Neural crest cell (in vitro differentiated cells): ENCODE measurements around the gene MTCL1. TPM values are rescaled to one million over a fixed set of nuclear protein-coding genes. Genes with fewer than 3 reads are reported as not detected.

Experiments
- DNase-seq: peaks from one replicate; pipeline ENCODE4 v3.0.0; 2021; ENCODE audit warnings: low read depth, mixed read lengths, low spot score
- H3K27ac Mint-ChIP-seq: one replicate; pipeline ENCODE4 v1.8.0; 2021; ENCODE audit warnings: mild to moderate bottlenecking, mixed read lengths; ENCODE audit not compliant: unreplicated experiment
- H3K27me3 Mint-ChIP-seq: 2 replicates; pipeline ENCODE4 v1.8.0; 2021; ENCODE audit warnings: low read depth, mild to moderate bottlenecking, mixed read lengths
- H3K36me3 Mint-ChIP-seq: 2 replicates; pipeline ENCODE4 v1.8.0; 2021; ENCODE audit warnings: low read depth, mild to moderate bottlenecking, mixed read lengths
- H3K4me1 Mint-ChIP-seq: 2 replicates; pipeline ENCODE4 v1.8.0; 2021; ENCODE audit warnings: mixed read lengths
- H3K4me3 Mint-ChIP-seq: one replicate; pipeline ENCODE4 v1.8.0; 2021; ENCODE audit warnings: mild to moderate bottlenecking, mixed read lengths
- H3K9me3 Mint-ChIP-seq: 2 replicates; pipeline ENCODE4 v1.8.0; 2021; ENCODE audit warnings: mixed read lengths
- total RNA-seq: library from RNA; stranded (reverse); gene quantifications from 2 replicates; pipeline ENCODE4 v1.2.1, GENCODE V29; 2021
- TF ChIP-seq, protein P1 (sequence below): fragments of 200-600 bp; sonication (generic); conservative IDR thresholded peaks from 2 replicates; pipeline ENCODE4 v1.5.0; 2021; ENCODE audit warnings: antibody characterized with exemption, mild to moderate bottlenecking

Gene MTCL1
- total RNA-seq, 1 donor from 2014 or later: 17.8 TPM

DNA sequence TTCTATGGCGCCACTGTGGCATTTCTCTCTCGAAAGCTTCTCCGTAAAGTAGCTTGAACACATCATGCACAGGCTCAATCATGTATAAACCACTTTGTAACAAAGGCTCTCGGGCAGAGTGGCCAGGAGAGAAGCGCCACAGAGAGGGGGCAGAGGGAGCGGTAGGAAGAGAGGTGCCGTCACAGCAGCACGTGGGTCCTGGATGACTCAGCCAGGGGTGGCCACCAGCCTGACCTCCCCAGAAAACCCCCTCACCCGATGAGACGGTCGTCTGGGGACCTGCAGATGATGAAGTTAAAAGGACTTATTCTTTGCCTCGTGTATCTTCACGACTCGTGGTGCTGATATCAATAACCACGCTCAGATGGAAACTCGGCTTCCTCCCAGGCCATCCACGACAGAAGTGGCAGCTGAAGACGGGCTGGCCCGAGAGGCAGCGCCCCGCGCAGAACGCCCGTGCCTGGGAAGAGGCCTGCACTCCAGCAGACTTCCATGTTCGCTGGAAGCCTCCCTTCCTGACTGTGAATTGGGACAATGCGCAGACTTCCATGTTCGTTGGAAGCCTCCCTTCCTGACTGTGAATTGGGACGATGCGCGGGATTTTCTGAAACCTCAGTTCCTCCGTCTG is 46.4 kb upstream of the MTCL1 start:
- no peak for DNase-seq
- TF ChIP-seq, protein P1, sequence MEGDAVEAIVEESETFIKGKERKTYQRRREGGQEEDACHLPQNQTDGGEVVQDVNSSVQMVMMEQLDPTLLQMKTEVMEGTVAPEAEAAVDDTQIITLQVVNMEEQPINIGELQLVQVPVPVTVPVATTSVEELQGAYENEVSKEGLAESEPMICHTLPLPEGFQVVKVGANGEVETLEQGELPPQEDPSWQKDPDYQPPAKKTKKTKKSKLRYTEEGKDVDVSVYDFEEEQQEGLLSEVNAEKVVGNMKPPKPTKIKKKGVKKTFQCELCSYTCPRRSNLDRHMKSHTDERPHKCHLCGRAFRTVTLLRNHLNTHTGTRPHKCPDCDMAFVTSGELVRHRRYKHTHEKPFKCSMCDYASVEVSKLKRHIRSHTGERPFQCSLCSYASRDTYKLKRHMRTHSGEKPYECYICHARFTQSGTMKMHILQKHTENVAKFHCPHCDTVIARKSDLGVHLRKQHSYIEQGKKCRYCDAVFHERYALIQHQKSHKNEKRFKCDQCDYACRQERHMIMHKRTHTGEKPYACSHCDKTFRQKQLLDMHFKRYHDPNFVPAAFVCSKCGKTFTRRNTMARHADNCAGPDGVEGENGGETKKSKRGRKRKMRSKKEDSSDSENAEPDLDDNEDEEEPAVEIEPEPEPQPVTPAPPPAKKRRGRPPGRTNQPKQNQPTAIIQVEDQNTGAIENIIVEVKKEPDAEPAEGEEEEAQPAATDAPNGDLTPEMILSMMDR: no peak
- Mint-ChIP-seq H3K4me1 (peaks cover 46% of the 10 kb centered on the region), H3K9me3 (no peaks in the 10 kb centered on the region), H3K36me3 (no peaks in the 10 kb centered on the region), H3K4me3 (no peak overlapping the region), H3K27ac (peak overlapping the region; percentile 3), H3K27me3 (peaks cover 16% of the 10 kb centered on the region)

DNA sequence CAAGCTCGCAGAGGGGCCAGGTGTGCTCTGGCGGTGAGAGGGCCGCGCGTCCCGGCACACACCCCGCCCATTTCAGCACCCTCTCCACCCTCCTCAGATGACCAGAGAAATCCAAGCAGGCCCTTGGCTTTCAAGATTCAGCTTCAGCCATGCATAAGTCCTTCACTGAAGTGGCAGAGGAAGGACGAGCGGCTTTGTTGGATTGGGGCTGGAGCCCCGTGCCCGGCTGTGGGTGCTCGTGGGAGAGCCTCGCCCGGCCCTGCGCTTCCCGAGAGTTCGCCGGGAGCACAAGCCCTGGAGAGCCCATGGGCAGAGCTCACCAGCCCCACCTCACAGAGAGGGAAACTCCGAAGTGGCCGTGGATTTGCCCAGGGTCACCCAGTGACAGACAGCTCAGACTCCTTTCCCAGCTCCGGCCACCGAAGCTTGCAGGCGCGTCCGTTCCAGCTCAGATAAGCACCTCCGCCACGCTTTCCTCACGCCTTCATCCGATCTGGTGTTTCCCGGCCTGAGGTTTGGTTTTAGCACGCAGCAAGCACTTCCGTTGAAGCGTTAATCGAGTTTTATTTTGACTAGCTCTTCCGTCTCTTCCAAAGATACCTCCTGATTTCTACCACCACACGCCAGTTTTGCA is 45.6 kb upstream of the MTCL1 start:
- DNase-seq: no peak
- Mint-ChIP-seq H3K4me3 (no peak overlapping the region), H3K36me3 (no peaks in the 10 kb centered on the region), H3K9me3 (no peaks in the 10 kb centered on the region), H3K27ac (no peak overlapping the region), H3K27me3 (peaks cover 11% of the 10 kb centered on the region), H3K4me1 (peaks cover 46% of the 10 kb centered on the region)
- TF ChIP-seq, protein P1: no peak

DNA sequence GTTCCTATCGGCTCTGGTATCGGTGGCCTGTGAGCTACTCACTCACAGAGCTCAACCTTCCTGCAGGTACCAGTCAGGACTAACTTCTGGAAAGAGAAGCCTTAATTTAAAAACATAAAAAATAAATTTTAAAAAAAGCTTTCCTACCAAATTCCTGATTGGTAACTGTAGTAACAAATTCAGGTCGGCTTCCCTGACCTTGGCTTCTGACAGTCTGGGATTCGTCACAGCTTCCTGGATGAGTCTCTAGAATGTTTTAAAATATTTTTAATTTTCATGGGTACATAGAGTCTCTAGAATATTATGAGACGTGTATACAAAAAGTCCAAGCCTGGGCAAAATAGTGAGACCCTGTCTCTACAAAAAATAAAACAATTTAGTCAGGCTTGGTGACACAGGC is 45.0 kb upstream of the MTCL1 start:
- no peak overlapping the region for H3K27ac Mint-ChIP-seq
- no peaks in the 10 kb centered on the region for H3K36me3 Mint-ChIP-seq
- no peaks in the 10 kb centered on the region for H3K9me3 Mint-ChIP-seq
- no peak for DNase-seq
- TF ChIP-seq, protein P1: no peak
- H3K4me3 Mint-ChIP-seq: no peak overlapping the region
- peaks cover 11% of the 10 kb centered on the region for H3K27me3 Mint-ChIP-seq
- H3K4me1 Mint-ChIP-seq: peaks cover 46% of the 10 kb centered on the region

DNA sequence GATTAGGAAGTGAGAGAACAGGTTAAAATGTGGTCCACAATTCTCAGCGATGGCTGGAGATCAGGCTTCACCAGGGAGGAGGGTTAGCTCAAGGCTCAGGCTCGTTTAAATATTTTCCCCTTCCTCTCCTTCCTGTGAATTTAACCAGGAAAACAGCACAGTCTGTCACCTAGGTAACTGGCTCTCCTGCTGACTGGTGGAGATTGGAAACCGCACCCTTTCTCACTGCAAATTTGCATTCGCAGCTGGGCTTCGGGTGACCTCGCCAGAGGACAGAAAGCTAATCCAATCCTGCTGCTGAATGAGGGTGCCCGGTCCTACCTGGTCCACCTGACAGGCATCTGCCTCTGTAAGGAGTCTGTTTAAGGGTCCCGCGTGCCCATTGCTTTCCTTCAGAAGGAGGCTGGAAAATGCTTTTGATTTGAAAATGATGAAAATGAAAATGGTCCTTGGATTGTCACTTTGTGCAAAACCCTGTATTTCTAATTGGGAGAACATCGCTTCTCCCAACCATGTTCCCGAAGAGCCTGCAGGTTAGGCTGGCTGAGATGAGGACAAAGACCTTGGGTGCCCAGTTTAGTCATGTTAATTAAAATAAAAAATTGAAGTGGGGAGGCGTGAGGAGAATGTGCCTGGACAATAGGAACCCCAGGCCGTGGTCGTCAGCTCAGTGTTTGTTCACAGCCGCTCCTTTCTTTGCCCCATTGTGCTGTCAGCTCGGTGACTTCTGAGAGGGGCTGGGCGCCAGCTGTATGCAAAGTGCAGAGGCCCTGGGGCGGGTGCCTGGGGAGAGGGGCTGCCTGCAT is 43.4 kb upstream of the MTCL1 start:
- H3K4me1 Mint-ChIP-seq: peaks cover 44% of the 10 kb centered on the region
- peak; percentile 31 for DNase-seq
- no peaks in the 10 kb centered on the region for H3K9me3 Mint-ChIP-seq
- H3K36me3 Mint-ChIP-seq: no peaks in the 10 kb centered on the region
- H3K27me3 Mint-ChIP-seq: peaks cover 11% of the 10 kb centered on the region
- TF ChIP-seq, protein P1: no peak
- peak overlapping the region; percentile 93 for H3K27ac Mint-ChIP-seq
- peak overlapping the region; percentile 74 for H3K4me3 Mint-ChIP-seq

DNA sequence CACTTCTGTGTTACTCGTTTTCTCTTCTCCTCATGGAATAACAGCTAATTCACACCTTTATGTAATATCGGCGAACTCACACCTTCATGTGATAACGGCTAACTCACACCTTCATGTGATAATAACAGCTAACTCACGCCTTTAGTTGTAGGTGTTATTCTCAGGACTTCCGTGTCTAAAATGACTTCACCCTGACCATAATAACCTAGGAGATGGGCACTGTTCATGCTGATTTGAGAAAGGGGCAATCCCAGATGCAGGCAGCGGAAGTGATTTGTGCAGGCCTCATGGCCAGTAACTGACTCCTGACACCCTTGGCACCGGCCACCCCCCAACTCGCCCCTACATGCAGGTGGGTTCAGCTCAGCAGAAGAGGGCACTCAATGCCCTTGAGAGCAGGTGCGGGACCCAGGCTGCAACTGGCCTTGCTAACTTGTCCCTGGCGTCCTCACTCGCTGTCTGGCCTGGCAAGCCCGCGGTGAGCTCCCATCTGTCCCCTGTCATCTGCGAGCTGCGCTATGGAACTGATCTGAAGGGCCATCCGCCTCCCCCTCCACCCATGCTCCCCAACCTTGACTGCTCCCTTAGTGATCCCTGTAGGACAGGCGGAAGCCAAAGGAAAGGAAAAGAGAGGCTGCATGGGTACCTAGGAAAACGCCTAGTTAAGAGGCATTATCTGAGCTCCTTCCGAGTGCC is 42.6 kb upstream of the MTCL1 start:
- DNase-seq: no peak
- no peaks in the 10 kb centered on the region for H3K36me3 Mint-ChIP-seq
- H3K4me3 Mint-ChIP-seq: peak overlapping the region; percentile 39
- H3K4me1 Mint-ChIP-seq: peaks cover 36% of the 10 kb centered on the region
- H3K27me3 Mint-ChIP-seq: peaks cover 13% of the 10 kb centered on the region
- peak overlapping the region; percentile 93 for H3K27ac Mint-ChIP-seq
- TF ChIP-seq, protein P1: no peak
- no peaks in the 10 kb centered on the region for H3K9me3 Mint-ChIP-seq
